ENCODE results near the gene SPTA1. TPM values are rescaled to one million over a fixed set of nuclear protein-coding genes. Genes with fewer than 3 reads are reported as not detected.

SPTA1 gene
- total RNA-seq (2022; extraction: Qiagen RNA extraction) = not detected in 5 replicates

DNA sequence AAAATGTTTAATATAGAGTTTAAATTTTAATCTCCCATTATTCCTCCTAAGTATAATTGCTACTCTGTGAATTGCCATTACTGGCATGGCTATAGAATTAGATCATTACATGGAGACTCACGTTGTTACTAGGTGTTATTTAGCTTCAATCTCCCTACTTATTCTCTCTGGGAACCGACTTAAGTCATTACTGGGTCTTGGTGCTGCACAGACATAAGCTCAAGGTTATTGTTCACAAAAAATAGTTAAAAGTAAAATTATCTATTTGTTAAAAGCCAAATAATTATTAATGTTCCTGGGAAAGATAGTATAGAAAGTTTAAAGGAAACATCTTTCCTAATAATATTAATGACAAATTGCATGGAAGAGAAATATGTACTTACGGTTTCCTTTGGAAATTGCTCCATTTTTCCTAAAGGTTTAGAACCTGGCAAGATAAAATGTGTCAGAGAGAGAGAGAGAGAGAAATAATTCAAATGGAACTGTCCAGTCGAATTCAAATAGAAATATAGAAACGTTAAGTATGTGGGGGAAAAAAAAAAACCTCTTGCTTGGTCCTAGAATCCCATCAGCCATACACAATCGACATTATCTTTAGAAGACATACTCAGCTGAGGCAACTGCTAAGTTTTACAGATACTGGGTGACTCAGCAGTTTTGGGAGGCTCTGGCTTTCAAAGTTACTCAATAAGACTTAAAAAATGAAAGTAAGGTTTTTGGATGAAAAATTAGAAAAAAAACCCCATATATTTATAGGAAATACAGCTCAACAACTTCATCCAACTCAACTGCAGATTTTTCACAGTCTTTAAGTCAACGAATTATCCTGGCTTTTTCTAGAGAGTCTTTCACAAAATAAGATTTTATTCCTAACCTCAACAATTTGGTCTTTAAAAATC lies at the start of gene SPTA1:
TSS of gene SPTA1 (minus strand) at position 605 of the 899 bp plus-strand sequence. CDS start at position 407, 198 bp downstream.

DNA sequence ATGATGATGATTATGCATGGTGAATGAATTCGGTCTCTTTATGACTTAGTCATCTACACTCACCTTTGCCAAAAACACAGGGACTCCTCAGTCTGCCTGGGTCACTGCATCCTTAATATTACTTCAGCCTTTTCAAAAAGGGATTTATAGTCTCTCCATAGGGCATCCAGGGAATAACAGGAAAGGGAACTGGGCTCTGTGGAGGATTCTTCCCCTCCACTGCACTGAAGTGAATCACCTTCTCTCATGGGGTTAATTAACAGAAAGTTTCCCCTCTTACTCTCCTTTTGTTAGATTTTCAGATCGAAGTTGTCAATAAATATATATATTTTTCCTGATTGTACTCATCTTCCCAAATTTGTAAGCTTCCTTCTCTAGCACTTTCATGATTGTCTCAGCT lies 34.1 kb upstream of the SPTA1 start, which contains the start of gene OR6K3:
TSS of gene OR6K3 (minus strand) at position 101 of the 400 bp plus-strand sequence. CDS start 2,605 bp downstream, outside the sequence.

DNA sequence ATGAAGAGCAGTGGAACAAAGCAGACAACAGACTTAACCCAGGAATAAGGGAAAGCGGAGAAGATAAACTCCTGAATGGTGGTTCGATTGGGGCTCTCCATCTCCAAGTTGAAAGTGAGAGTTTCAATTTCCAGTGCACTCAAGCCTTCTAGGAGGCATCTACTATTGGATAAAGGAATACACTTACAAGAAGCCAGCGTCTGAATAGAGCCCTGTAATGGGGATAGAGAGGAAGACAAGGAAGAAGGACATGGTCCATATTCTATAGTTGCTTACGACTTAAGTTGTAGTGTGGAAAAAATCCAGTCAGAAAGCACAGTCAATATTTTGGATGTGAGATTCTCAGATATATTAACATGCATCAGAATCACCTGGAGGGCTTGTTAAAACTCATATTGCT lies 14.0 kb upstream of the SPTA1 start, which contains the start of gene OR6K2:
TSS of gene OR6K2 (minus strand) at position 101 of the 400 bp plus-strand sequence. CDS start at position 101, 0 bp downstream.

DNA sequence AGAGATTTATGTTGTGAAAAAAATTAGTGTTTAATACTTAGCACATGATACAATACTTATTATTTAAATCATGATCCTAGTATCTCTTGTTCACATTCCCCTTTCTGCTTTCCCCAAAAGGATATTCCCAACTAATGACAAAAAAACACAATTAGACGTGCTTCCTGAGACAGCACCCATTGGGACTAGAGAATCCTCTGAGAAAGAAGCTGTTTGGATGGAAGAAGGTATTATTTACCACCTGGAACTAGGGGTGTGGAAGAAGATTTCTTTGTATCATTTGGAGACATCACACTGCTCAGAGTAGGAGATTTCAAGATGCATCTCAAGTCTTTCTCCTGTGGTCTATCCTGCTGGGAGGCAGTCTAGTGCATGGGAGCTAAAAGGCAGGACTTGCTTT lies 81.5 kb downstream of the SPTA1 start, which contains the start of gene OR10Z1:
TSS of gene OR10Z1 (plus strand) at position 301 of the 400 bp plus-strand sequence. CDS start 1,171 bp downstream, outside the sequence.

GRCh38 chr1:158579733-158580132 lies 106.8 kb downstream of the SPTA1 start, which contains the start of gene OR10X1:
TSS of gene OR10X1 (minus strand) at chr1:158579899. CDS start at chr1:158579899, 0 bp downstream.

GRCh38 chr1:158570480-158570879 lies 116.0 kb downstream of the SPTA1 start, which contains the start of gene OR6P1:
TSS of gene OR6P1 (minus strand) at chr1:158570580. CDS start at chr1:158563604, 6,976 bp downstream.

Other genes with a start within 250 kb of the SPTA1 start
- not detected in 5 replicates for gene OR10K1, start 224.9 kb downstream of the SPTA1 start, total RNA-seq (2022; extraction: Qiagen RNA extraction)
- gene OR10R2, start 214.5 kb downstream of the SPTA1 start, total RNA-seq (2022; extraction: Qiagen RNA extraction) = not detected in 5 replicates
- not detected in 5 replicates for gene OR6Y1, start 132.3 kb downstream of the SPTA1 start, total RNA-seq (2022; extraction: Qiagen RNA extraction)
- not detected in 5 replicates for gene OR6P1, start 116.1 kb downstream of the SPTA1 start, total RNA-seq (2022; extraction: Qiagen RNA extraction)
- not detected in 5 replicates for gene OR10X1, start 106.8 kb downstream of the SPTA1 start, total RNA-seq (2022; extraction: Qiagen RNA extraction)
- not detected in 5 replicates for gene OR10Z1, start 81.4 kb downstream of the SPTA1 start, total RNA-seq (2022; extraction: Qiagen RNA extraction)
- gene OR6K2, start 13.9 kb upstream of the SPTA1 start, total RNA-seq (2022; extraction: Qiagen RNA extraction) = not detected in 5 replicates
- not detected in 5 replicates for gene OR6K3, start 34.0 kb upstream of the SPTA1 start, total RNA-seq (2022; extraction: Qiagen RNA extraction)
- not detected in 5 replicates for gene OR6K6, start 68.0 kb upstream of the SPTA1 start, total RNA-seq (2022; extraction: Qiagen RNA extraction)
- gene OR6N1, start 85.5 kb upstream of the SPTA1 start, total RNA-seq (2022; extraction: Qiagen RNA extraction) = not detected in 5 replicates
- gene OR6N2, start 94.5 kb upstream of the SPTA1 start, total RNA-seq (2022; extraction: Qiagen RNA extraction) = not detected in 5 replicates
- not detected in 5 replicates for gene MNDA, start 144.6 kb upstream of the SPTA1 start, total RNA-seq (2022; extraction: Qiagen RNA extraction)
- not detected in 5 replicates for gene PYHIN1, start 244.8 kb upstream of the SPTA1 start, total RNA-seq (2022; extraction: Qiagen RNA extraction)